Endodermal cell (in vitro differentiated cells): Measurements from ENCODE around the gene OTOP1. TPM values are rescaled to one million over a fixed set of nuclear protein-coding genes. Genes with fewer than 3 reads are reported as not detected.

Experiments
- DNase-seq: peaks from one replicate; pipeline ENCODE4 v3.0.0-alpha.2; 2017
- H3K27ac ChIP-seq: 2 replicates; pipeline ENCODE4 v1.5.1; 2013; ENCODE audit warnings: mild to moderate bottlenecking, low read depth, low read length, moderate library complexity
- H3K27me3 ChIP-seq: 2 replicates; pipeline ENCODE4 v1.6.1; 2013; ENCODE audit warnings: mild to moderate bottlenecking, low read length, moderate library complexity; ENCODE audit not compliant: insufficient read depth, control insufficient read depth, poor library complexity, severe bottlenecking
- H3K36me3 ChIP-seq: 2 replicates; pipeline ENCODE4 v1.7.0; 2013; ENCODE audit warnings: mild to moderate bottlenecking, low read length, moderate library complexity; ENCODE audit not compliant: control insufficient read depth, insufficient read depth
- H3K4me1 ChIP-seq: one replicate; pipeline ENCODE4 v1.7.0; 2013; ENCODE audit warnings: low read length; ENCODE audit not compliant: control insufficient read depth, insufficient read depth
- H3K4me3 ChIP-seq: 2 replicates; pipeline ENCODE4 v1.5.1; 2013; ENCODE audit warnings: mild to moderate bottlenecking, low read length, moderate library complexity
- H3K9ac ChIP-seq: 2 replicates; pipeline ENCODE4 v1.6.1; 2013; ENCODE audit warnings: mild to moderate bottlenecking, low read length, moderate library complexity; ENCODE audit not compliant: poor library complexity, severe bottlenecking; ENCODE audit errors: extremely low read depth
- H3K9me3 ChIP-seq: 2 replicates; pipeline ENCODE4 v1.6.1; 2013; ENCODE audit warnings: mild to moderate bottlenecking, low read length, moderate library complexity; ENCODE audit not compliant: control insufficient read depth
- H3K27ac Mint-ChIP-seq: 2 replicates; pipeline ENCODE4 v1.8.0; 2020; ENCODE audit warnings: mixed read lengths
- H3K27me3 Mint-ChIP-seq: 2 replicates; pipeline ENCODE4 v1.8.0; 2021; ENCODE audit warnings: mild to moderate bottlenecking, mixed read lengths; ENCODE audit not compliant: insufficient read depth
- H3K36me3 Mint-ChIP-seq: 2 replicates; pipeline ENCODE4 v1.8.0; 2020; ENCODE audit warnings: low read depth, mixed read lengths
- H3K4me1 Mint-ChIP-seq: 2 replicates; pipeline ENCODE4 v1.8.0; 2020; ENCODE audit warnings: mixed read lengths
- H3K4me3 Mint-ChIP-seq: 2 replicates; pipeline ENCODE4 v1.8.0; 2020; ENCODE audit warnings: mild to moderate bottlenecking, moderate library complexity, mixed read lengths
- H3K9me3 Mint-ChIP-seq: 2 replicates; pipeline ENCODE4 v1.8.0; 2020; ENCODE audit warnings: mild to moderate bottlenecking, mixed read lengths
- WGBS, 2 experiments: methylation state at CpG; one replicate each; pipeline versions ENCODE4 v1.1.5 to v1.1.7; 2013; ENCODE audit warnings: missing lambda C conversion rate in 2 of 2, mixed read lengths in 1 of 2; ENCODE audit not compliant: insufficient coverage in 1 of 2, insufficient read length in 1 of 2; 5-methylcytosine and 5-hydroxymethylcytosine counted together
- total RNA-seq, 2 donors: library from RNA; stranded (reverse); fragmentation: NEBNext Ultra II Directional in 1 of 2; extraction: Animal tissue kit (Norgen Biotek cat#: 25700) in 1 of 2; gene quantifications; 2 replicates in 1 of 2; 3 replicates in 1 of 2; pipeline ENCODE4 v1.2.1, GENCODE V29; 2021
- TF ChIP-seq, protein P1 (sequence below): fragments of 200-600 bp; sonication (generic); conservative IDR thresholded peaks from 2 replicates; pipeline ENCODE4 v1.5.0; 2021; ENCODE audit warnings: antibody characterized with exemption, mild to moderate bottlenecking

The OTOP1 gene
- total RNA-seq, 2 donors from 2014 or later: not detected

DNA sequence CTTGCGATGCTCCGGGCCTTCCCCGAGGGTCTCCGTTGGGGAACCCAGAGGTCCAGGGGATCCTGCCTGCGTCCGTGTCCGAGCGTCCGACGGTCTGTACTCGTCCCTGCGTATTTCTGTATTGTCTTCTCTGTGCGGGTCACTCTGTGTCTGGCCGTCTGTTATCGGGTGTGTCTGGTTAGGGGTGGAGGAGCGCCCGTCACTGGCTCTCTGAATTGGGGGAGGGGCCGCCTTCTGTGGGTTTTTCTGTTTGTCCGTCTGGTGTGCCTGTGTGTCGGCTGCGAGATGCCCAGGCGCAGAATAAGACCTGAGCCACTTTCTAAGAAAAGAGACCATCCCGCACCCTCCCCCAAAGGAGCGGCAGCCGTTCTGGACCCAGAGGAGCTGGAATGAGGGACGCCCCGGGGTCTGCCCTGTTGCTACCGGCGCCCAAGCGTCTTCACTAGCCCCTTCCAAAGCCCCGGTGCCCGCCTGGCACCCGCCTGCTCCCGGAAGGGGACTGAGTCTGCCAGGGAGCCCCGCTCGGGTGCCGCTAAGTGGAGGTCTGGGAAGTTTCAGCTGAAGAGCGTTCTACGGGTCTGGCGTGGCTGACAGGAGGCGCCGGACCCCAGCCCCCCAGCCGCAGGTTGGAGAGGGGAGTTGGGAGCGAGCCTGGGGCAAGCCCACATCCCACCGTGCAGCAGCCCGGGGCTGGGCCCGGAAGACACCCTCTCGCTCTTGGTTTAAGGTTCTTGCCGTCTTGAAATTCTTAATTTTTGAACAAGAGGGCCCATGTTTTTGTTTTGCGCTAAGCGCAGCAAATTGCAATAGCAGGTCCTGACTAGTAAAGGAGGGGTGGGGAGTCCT lies 1.0 kb upstream of the OTOP1 start:
- Mint-ChIP-seq H3K9me3 (peaks cover 2% of the 10 kb centered on the region), H3K36me3 (no peaks in the 10 kb centered on the region), H3K4me3 (peak overlapping the region; percentile 34), H3K27me3 (peaks cover 91% of the 10 kb centered on the region), H3K4me1 (peaks cover 5% of the 10 kb centered on the region), H3K27ac (no peak overlapping the region)
- Histone ChIP-seq H3K9ac (no peak overlapping the region), H3K27me3 (peaks cover 77% of the 10 kb centered on the region), H3K27ac (no peak overlapping the region), H3K4me1 (no peaks in the 10 kb centered on the region), H3K4me3 (no peak overlapping the region), H3K9me3 (no peaks in the 10 kb centered on the region), H3K36me3 (no peaks in the 10 kb centered on the region)
- TF ChIP-seq, protein P1, sequence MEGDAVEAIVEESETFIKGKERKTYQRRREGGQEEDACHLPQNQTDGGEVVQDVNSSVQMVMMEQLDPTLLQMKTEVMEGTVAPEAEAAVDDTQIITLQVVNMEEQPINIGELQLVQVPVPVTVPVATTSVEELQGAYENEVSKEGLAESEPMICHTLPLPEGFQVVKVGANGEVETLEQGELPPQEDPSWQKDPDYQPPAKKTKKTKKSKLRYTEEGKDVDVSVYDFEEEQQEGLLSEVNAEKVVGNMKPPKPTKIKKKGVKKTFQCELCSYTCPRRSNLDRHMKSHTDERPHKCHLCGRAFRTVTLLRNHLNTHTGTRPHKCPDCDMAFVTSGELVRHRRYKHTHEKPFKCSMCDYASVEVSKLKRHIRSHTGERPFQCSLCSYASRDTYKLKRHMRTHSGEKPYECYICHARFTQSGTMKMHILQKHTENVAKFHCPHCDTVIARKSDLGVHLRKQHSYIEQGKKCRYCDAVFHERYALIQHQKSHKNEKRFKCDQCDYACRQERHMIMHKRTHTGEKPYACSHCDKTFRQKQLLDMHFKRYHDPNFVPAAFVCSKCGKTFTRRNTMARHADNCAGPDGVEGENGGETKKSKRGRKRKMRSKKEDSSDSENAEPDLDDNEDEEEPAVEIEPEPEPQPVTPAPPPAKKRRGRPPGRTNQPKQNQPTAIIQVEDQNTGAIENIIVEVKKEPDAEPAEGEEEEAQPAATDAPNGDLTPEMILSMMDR: no peak
- DNase-seq: peak; percentile 50
- 26 to 39% methylated on average over 15 to 49 of the region's 51 CpGs for WGBS, 2 experiments

DNA sequence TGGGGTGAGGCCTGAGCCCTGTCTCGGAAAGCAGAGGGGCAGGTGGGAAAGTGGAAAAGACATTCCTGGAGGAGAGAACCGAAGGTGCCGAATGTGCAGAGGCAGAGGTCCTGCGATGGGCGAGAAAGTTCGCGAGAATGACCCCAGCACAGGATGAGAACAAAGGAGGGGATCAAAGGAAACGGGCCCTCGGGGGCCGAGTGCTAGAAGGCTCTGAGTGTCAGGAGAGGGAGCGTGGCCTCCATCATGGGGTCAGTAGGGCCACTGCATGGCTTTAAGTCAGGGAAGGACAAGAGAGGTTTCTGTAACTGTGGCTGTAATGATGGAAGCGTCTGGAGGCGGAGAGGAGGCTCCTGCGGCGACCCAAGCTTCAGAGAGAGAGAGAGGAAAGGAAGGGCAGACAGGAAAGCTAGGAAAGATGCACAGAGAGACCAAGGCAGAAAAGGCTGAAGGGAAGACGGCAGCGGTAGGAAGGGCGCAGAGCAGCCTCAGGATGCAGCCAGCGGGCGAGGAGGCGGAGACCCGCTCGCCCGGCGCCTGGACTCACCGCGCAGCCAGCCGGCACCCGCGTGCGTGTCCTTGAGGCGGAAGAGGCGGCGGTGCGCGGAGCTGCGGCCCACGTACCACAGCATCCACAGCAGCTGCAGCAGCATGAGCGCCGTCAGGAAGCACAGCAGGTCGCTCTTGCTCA lies 669 bp downstream of the OTOP1 start:
- H3K27ac Mint-ChIP-seq: no peak overlapping the region
- Histone ChIP-seq H3K27me3 (peaks cover 94% of the 10 kb centered on the region), H3K36me3 (no peaks in the 10 kb centered on the region), H3K9ac (no peak overlapping the region), H3K4me1 (no peaks in the 10 kb centered on the region), H3K27ac (no peak overlapping the region), H3K9me3 (no peaks in the 10 kb centered on the region), H3K4me3 (no peak overlapping the region)
- TF ChIP-seq, protein P1: no peak
- H3K4me1 Mint-ChIP-seq: peaks cover 5% of the 10 kb centered on the region
- 23 to 25% methylated on average over 26 to 41 of the region's 41 CpGs for WGBS, 2 experiments
- H3K9me3 Mint-ChIP-seq: no peaks in the 10 kb centered on the region
- peaks cover 97% of the 10 kb centered on the region for H3K27me3 Mint-ChIP-seq
- peak; percentile 63 for DNase-seq
- no peaks in the 10 kb centered on the region for H3K36me3 Mint-ChIP-seq
- H3K4me3 Mint-ChIP-seq: peak overlapping the region; percentile 34

DNA sequence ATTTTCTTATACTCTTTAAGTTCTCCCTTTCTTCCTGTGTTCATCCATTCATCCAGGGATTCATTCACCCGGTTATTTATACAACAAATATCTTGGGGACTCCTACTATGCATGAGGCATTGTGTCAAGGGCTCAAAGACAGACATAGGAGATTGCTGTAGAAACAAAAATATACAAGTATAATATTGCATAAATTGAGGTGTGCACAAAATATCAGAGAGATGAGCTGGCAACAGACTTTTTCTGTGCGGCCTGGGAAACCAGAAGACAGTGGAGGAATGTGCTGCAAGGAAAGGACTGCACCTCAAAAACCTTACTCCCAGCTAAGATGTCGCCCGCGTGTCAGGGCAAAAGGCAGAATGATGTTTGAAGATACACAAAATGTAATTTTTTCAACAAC lies 9.6 kb downstream of the OTOP1 start:
- no peak for DNase-seq
- Histone ChIP-seq H3K4me1 (no peaks in the 10 kb centered on the region), H3K9ac (no peak overlapping the region), H3K9me3 (no peaks in the 10 kb centered on the region), H3K36me3 (no peaks in the 10 kb centered on the region), H3K27ac (no peak overlapping the region), H3K4me3 (no peak overlapping the region), H3K27me3 (peaks cover 30% of the 10 kb centered on the region)
- Mint-ChIP-seq H3K4me3 (no peak overlapping the region), H3K36me3 (no peaks in the 10 kb centered on the region), H3K27ac (no peak overlapping the region), H3K9me3 (no peaks in the 10 kb centered on the region), H3K4me1 (no peaks in the 10 kb centered on the region), H3K27me3 (peaks cover 13% of the 10 kb centered on the region)
- WGBS, 2 experiments: 77% methylated on average over 5 of the region's 5 CpGs; no CpG with 5 or more reads in 1 of the 2 experiments
- TF ChIP-seq, protein P1: no peak
